ENCODE data around the gene ADRA2C.

ADRA2C gene

DNA sequence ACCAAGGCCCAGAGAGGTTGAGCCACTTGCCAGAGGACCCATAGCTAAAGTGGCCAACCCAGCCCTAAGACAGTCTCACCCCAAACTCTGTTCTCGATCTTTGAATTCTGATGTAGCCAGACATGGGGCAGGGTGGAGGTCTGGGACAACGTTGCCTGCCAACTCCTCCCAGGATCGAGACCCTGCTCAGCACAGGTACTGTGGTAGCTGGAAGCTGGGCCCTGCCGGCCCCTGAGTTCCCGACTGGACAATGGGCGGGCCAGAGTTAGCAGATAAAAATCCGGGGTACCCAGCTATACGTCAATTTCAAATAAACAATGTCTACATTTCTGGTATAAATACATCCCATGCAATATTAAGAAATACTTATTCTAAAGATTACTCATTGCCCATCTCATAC is 35.3 kb downstream of the ADRA2C start:
- TF ChIP-seq, protein P1, sequence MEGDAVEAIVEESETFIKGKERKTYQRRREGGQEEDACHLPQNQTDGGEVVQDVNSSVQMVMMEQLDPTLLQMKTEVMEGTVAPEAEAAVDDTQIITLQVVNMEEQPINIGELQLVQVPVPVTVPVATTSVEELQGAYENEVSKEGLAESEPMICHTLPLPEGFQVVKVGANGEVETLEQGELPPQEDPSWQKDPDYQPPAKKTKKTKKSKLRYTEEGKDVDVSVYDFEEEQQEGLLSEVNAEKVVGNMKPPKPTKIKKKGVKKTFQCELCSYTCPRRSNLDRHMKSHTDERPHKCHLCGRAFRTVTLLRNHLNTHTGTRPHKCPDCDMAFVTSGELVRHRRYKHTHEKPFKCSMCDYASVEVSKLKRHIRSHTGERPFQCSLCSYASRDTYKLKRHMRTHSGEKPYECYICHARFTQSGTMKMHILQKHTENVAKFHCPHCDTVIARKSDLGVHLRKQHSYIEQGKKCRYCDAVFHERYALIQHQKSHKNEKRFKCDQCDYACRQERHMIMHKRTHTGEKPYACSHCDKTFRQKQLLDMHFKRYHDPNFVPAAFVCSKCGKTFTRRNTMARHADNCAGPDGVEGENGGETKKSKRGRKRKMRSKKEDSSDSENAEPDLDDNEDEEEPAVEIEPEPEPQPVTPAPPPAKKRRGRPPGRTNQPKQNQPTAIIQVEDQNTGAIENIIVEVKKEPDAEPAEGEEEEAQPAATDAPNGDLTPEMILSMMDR (IDR thresholded peaks at IDR 0.05; ENCODE audit: low read length, missing control alignments) = no peak
- DNase-seq (ENCODE audit: low read depth) = no peak
- no peak overlapping the region for H3K4me3 ChIP-seq (replicated peaks; ENCODE audit: low read depth, low read length)

DNA sequence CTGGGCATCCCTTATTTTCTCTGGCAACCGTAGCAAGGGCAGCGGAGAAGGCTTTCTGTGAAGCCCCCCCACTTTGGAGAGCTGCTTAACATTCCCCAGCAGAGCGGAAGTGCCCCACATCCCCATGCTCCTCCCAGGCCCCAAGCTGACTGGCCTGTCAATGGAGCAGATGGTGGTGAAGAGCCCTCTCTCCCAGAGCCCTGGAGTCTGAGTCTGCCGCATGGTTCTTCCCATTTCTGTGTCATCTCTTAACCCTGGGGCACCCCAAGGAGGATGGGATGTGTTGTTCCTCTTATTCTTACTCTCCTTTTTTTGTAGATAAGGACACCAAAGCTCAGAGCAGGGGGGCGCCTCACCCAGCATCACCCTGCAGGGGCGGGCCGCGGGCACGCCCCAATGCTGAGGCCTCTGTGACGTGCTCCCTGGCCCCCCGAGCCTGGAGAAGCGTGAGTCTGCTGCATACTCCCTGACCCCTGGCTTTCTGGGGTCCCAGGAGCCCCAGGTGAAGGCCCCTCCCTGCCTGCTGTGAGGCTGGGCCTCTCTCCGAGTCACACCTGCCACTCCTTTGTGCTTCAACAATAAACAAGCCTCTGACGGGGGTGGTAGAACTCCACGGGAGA is 35.9 kb downstream of the ADRA2C start:
- no peak for DNase-seq (ENCODE audit: low read depth)
- TF ChIP-seq, protein P1 (IDR thresholded peaks at IDR 0.05; ENCODE audit: low read length, missing control alignments) = no peak
- H3K4me3 ChIP-seq (replicated peaks; ENCODE audit: low read depth, low read length) = no peak overlapping the region

DNA sequence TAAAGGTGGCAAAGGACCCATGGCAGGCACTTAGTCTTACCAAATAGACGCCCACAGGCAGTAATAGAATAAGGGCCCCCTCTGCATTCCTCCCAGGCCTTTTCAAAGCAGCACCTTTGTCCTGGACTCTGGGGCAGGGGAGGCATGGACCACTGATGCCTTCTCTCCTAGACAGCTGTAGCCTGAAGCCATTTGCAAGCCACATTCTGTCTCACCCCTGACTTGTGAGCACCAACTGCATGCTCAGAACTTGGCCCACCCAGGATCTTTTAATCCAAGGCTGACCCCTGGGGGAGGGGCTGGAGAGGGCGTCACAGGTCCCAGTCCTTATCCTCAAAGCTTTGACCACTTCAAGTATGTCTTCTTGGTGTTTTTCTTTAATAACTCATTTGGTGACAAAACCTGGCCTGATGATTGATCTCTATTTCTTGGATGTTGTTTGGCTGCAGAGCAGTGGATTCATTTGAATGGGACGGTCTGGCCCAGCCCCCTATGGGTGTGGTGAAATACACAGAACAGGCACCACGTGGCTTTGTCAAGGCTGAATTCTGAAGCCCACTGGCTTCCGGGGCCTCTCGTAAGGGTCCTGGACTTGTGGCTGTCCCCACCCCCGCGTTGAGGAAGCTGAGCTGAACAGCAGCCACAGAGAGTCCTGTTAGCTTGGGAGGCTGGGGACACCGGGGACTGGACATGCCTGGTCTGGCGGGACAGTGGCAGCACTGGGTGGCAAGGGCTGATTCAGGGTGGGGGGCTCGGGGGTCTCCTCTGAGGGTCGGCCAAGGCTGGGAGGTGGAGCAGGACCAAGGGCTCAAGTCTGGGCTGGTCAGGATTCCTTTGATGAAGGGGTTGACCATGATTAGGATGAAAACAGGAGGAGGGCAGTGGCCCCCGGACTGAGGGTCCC is 36.6 kb downstream of the ADRA2C start:
- TF ChIP-seq, protein P1 (IDR thresholded peaks at IDR 0.05; ENCODE audit: low read length, missing control alignments) = no peak
- H3K4me3 ChIP-seq (replicated peaks; ENCODE audit: low read depth, low read length) = no peak overlapping the region

DNA sequence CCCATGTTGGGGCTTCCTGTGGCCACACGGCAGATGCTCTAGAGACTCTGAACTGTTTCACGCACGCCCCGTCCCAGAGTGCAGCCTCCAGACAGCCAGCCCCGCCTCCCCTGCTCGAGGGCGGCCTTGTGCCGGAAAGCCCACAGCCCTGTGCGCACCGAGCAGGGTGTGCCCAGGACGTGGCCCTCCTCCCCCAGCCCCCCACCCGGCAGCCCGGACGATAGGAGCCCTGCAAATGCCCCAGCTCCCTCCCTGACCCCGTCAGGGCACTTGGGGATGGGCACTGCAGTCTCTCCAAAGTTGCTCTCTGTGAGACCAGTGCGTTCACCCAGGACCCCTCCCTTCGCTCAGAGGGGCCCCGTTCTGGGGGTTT is 37.3 kb downstream of the ADRA2C start:
- TF ChIP-seq, protein P1 (IDR thresholded peaks at IDR 0.05; ENCODE audit: low read length, missing control alignments) = no peak
- no peak overlapping the region for H3K4me3 ChIP-seq (replicated peaks; ENCODE audit: low read depth, low read length)
- DNase-seq (ENCODE audit: low read depth) = no peak

More for the DNA sequence above, 36.6 kb downstream of the ADRA2C start:
- no peak for DNase-seq (ENCODE audit: low read depth)

DNA sequence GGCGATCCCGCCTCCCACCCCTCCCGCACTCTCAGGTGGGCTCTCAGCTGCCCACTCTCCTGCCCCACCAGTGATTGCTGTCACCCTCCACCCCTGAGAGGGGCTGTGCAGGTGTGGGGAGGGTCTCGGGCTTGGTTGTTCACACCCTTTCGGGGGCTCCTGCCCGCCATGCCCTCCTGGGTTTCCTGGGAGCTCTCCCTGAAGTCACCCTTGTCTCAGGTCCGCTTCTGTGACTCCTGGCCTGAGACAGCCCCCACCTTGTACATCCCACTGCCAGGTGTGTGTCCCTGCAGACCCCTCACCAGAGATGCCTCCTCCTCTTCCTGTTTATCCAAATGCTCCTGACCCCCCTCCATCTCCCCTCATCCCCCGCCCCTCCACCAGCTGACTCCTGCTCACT is 37.8 kb downstream of the ADRA2C start:
- TF ChIP-seq, protein P1 (IDR thresholded peaks at IDR 0.05; ENCODE audit: low read length, missing control alignments) = no peak
- DNase-seq (ENCODE audit: low read depth) = no peak
- no peak overlapping the region for H3K4me3 ChIP-seq (replicated peaks; ENCODE audit: low read depth, low read length)

DNA sequence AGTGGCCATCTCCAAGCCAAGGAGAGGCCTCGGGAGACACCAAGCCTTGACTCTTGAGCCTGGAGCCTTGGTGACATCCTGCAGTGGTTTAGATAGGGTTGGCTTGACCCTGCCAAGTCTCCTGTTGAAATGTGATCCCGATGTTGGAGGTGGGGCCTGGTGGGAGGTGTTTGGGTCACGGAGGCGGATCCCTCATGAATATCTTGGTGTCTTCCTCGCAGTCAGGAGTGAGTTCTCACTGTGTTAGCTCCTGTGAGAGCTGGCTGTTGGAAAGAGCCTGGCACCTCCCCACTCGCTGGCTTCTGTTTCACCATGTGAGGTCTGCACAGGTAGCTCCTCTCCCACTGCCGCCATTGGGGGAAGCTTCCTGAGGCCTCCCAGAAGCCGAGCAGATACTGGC is 38.8 kb downstream of the ADRA2C start:
- no peak overlapping the region for H3K4me3 ChIP-seq (replicated peaks; ENCODE audit: low read depth, low read length)
- TF ChIP-seq, protein P1 (IDR thresholded peaks at IDR 0.05; ENCODE audit: low read length, missing control alignments) = no peak
- DNase-seq (ENCODE audit: low read depth) = no peak
